NCI-H1436 treated with DMSO at 0.1 percent for 48 hours (cell line): Measurements from ENCODE around the gene NR2C2.
"Not testable (repeated sequence)": the region's sequence is repeated elsewhere in the genome, so short reads cannot be mapped to it uniquely, and the experiment has no call there.

ENCODE experiments used
- DNase-seq: peaks from one replicate; lab custom pipeline; 2025; lab: John Stamatoyannopoulos, UW

Gene NR2C2

GRCh38 chr3:14947100-14947885 is at the start of gene NR2C2:
Gene NR2C2 (plus strand): TSS chr3:14947583. CDS start chr3:15003915, 56,332 bp downstream.
- no peak for DNase-seq

- DNase-seq, result no peak
Measured at GRCh38 chr3:14898929-14899328, 48.5 kb upstream of the NR2C2 start.

GRCh38 chr3:14899993-14900618 is 47.3 kb upstream of the NR2C2 start:
- no peak for DNase-seq

GRCh38 chr3:14900881-14901873 is 46.2 kb upstream of the NR2C2 start:
- no peak for DNase-seq

GRCh38 chr3:14902719-14903118 is 44.7 kb upstream of the NR2C2 start:
- DNase-seq, result no peak

GRCh38 chr3:14903501-14903900 is 43.9 kb upstream of the NR2C2 start:
- DNase-seq, result not testable (repeated sequence)

GRCh38 chr3:14905055-14905657 is 42.2 kb upstream of the NR2C2 start:
- DNase-seq, result no peak

GRCh38 chr3:14906355-14906971 is 40.9 kb upstream of the NR2C2 start:
- no peak for DNase-seq

GRCh38 chr3:14907043-14907966 is 40.1 kb upstream of the NR2C2 start:
- DNase-seq, result no peak

- no peak for DNase-seq
Measured at GRCh38 chr3:14909250-14909649, 38.1 kb upstream of the NR2C2 start.

- no peak for DNase-seq
Measured at GRCh38 chr3:14911651-14912050, 35.7 kb upstream of the NR2C2 start.

- no peak for DNase-seq
Measured at GRCh38 chr3:14913071-14913925, 34.1 kb upstream of the NR2C2 start.

GRCh38 chr3:14913926-14914778 is 33.2 kb upstream of the NR2C2 start:
- no peak for DNase-seq

GRCh38 chr3:14914779-14915117 is 32.6 kb upstream of the NR2C2 start:
- DNase-seq, result no peak

- DNase-seq, result no peak
Measured at GRCh38 chr3:14915636-14916222, 31.7 kb upstream of the NR2C2 start.

GRCh38 chr3:14918356-14918860 is 29.0 kb upstream of the NR2C2 start:
- DNase-seq, result no peak

- DNase-seq, result no peak
Measured at GRCh38 chr3:14920536-14920935, 26.8 kb upstream of the NR2C2 start.

GRCh38 chr3:14921034-14921616 is 26.3 kb upstream of the NR2C2 start:
- DNase-seq, result peak; percentile 13
